Measurements from ENCODE around the gene GRK5. TPM values are rescaled to one million over a fixed set of nuclear protein-coding genes. Genes with fewer than 3 reads are reported as not detected.

GRK5 gene
- total and polyA plus RNA-seq, 9 of the 15 experiments (the other 6 are each of a cell fraction or from before 2014, with no cell fraction given) = 0.46 to 0.83 (median 0.67) TPM; not detected in 2

DNA sequence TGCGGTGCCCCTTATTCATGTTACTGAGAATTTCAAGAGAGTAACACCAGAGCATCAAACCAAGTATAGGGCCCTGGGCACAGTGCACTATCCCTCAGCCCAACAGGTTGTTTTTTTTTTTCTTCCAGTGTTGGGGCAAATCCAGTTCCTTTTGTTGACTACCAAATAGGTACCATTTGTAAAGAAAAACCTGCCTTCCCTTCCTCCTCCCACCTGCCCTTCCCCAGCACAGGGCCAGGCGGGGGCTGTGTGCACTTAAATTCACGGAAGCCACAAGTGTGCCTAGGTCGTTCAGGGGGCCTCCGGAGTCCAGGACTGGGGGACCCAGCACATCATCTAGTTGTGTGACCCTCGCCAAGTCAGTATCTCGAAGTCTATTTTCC lies 41.3 kb upstream of the GRK5 start:
- no TSS peak for BruUV-seq (replicated peaks)
- ATAC-seq = peak; percentile 4
- in situ Hi-C loops (cut with MboI) (no loop called here), intact Hi-C loops (cut with micrococcal nuclease) (no loop called here)
- H3K27me3 ChIP-seq (ENCODE audit: control insufficient read depth in 2 of 2, insufficient read depth in 2 of 2, low read length in 2 of 2) = no peaks in the 10 kb centered on the region
- peak overlapping the region; percentile 97 for H3K27ac ChIP-seq (ENCODE audit: extremely low read depth, low read depth, low read length)
- peaks cover 50% of the 10 kb centered on the region for H3K36me3 ChIP-seq (ENCODE audit: control insufficient read depth, insufficient read depth, low read length)
- peaks cover 46% of the 10 kb centered on the region for H3K79me2 ChIP-seq (ENCODE audit: control insufficient read depth, insufficient read depth, low read length)
- 13% methylated on average over 6 of the region's 7 CpGs for whole genome bisulfite sequencing (ENCODE audit: insufficient coverage, low coverage, missing lambda C conversion rate)
- H3K9me1 ChIP-seq (ENCODE audit: control insufficient read depth, insufficient read depth, low read length) = no peaks in the 10 kb centered on the region
- H3K4me2 ChIP-seq (ENCODE audit: insufficient read depth, low read length) = peak overlapping the region; percentile 98
- H3K9ac ChIP-seq (ENCODE audit: insufficient read depth in 1 of 2, low read depth in 2 of 2, low read length in 2 of 2) = peak overlapping the region; percentile 95 to 98
- H2AFZ ChIP-seq (ENCODE audit: low read depth, low read length) = peak overlapping the region; percentile 89
- no peaks in the 10 kb centered on the region for H3K9me3 ChIP-seq (replicated peaks; ENCODE audit: control insufficient read depth, insufficient read depth, low read depth, low read length)
- peak in 1 of 4 experiments; percentile 32 for DNase-seq (ENCODE audit: extremely low read depth in 1 of 4, low spot score in 3 of 4)
- peaks cover 37 to 44% of the 10 kb centered on the region in 2 experiments for H3K4me1 ChIP-seq (replicated peaks in 1 of 2; ENCODE audit: control insufficient read depth in 2 of 2, insufficient read depth in 2 of 2, low read length in 2 of 2)
- TF ChIP-seq ZNF639 (CRISPR knock-in tag; conservative IDR thresholded peaks at IDR 0.05 in 1 of 2, IDR thresholded peaks at IDR 0.05 in 1 of 2) (0 out of 4 replicates have a peak, but pooled peaks of 1 of the 2 experiments have one; percentile 16), TAF7 (tag; IDR thresholded peaks at IDR 0.05) (no peak), SMAD1 (IDR thresholded peaks at IDR 0.05; ENCODE audit: low read depth, low read length, partially characterized antibody) (no peak), ZNF584 (CRISPR knock-in tag; IDR thresholded peaks at IDR 0.05; ENCODE audit: low read depth) (0 out of 2 replicates have a peak, but pooled peaks have one; percentile 18), CREB3 (tag; conservative IDR thresholded peaks at IDR 0.05; ENCODE audit: low read depth) (no peak), ZNF766 (CRISPR knock-in tag; conservative IDR thresholded peaks at IDR 0.05) (peak; percentile 33; the same call in 1 of the 2 replicates), RAD51 (IDR thresholded peaks at IDR 0.05; ENCODE audit: borderline replicate concordance, low read depth) (no peak), STAT5A (IDR thresholded peaks at IDR 0.05; ENCODE audit: borderline replicate concordance, low read length) (no peak)
- TF ChIP-seq, protein P1, sequence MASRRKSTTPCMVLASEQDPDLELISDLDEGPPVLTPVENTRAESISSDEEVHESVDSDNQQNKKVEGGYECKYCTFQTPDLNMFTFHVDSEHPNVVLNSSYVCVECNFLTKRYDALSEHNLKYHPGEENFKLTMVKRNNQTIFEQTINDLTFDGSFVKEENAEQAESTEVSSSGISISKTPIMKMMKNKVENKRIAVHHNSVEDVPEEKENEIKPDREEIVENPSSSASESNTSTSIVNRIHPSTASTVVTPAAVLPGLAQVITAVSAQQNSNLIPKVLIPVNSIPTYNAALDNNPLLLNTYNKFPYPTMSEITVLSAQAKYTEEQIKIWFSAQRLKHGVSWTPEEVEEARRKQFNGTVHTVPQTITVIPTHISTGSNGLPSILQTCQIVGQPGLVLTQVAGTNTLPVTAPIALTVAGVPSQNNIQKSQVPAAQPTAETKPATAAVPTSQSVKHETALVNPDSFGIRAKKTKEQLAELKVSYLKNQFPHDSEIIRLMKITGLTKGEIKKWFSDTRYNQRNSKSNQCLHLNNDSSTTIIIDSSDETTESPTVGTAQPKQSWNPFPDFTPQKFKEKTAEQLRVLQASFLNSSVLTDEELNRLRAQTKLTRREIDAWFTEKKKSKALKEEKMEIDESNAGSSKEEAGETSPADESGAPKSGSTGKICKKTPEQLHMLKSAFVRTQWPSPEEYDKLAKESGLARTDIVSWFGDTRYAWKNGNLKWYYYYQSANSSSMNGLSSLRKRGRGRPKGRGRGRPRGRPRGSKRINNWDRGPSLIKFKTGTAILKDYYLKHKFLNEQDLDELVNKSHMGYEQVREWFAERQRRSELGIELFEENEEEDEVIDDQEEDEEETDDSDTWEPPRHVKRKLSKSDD (conservative IDR thresholded peaks at IDR 0.05; ENCODE audit: low read length) = no peak
- POLR2A ChIA-PET = no interaction called here
- CTCF ChIA-PET (ENCODE audit: low intra/inter-chr PET ratio) = no interaction called here
- FAIRE-seq = peak; percentile 65
- H3K4me3 ChIP-seq = peak overlapping the region; percentile 64
- no peaks in the 10 kb centered on the region for H4K20me1 ChIP-seq (replicated peaks; ENCODE audit: control insufficient read depth, insufficient read depth, low read length)

Measured in K562 (cell line).